Subcutaneous abdominal adipose tissue (tissue), 5 donors: ENCODE data around the gene DNAH2.

Experiments
- H3K27ac ChIP-seq: one replicate; pipeline ENCODE4 v1.7.0; 2013; ENCODE audit warnings: low read depth, mild to moderate bottlenecking, inconsistent platforms, low read length, moderate library complexity
- H3K27me3 ChIP-seq, 5 donors: one replicate each; pipeline ENCODE4 v1.7.0; 2013; ENCODE audit warnings: low read length in 5 of 5, inconsistent platforms in 1 of 5; ENCODE audit not compliant: control insufficient read depth in 5 of 5, insufficient read depth in 4 of 5
- H3K36me3 ChIP-seq, 5 donors: one replicate each; pipeline ENCODE4 v1.7.0; 2013; ENCODE audit warnings: low read length in 5 of 5; ENCODE audit not compliant: control insufficient read depth in 5 of 5, insufficient read depth in 5 of 5
- H3K4me1 ChIP-seq, 5 donors: one replicate each; pipeline ENCODE4 v1.7.0; 2013; ENCODE audit warnings: low read length in 5 of 5, mild to moderate bottlenecking in 3 of 5, moderate library complexity in 1 of 5; ENCODE audit not compliant: control insufficient read depth in 5 of 5, insufficient read depth in 5 of 5
- H3K4me3 ChIP-seq, 5 donors: one replicate each; pipeline ENCODE4 v1.7.0; 2013; ENCODE audit warnings: low read length in 5 of 5, low read depth in 1 of 5
- H3K9ac ChIP-seq, 5 donors: one replicate each; pipeline ENCODE4 v1.7.0; 2013; ENCODE audit warnings: low read length in 5 of 5, mild to moderate bottlenecking in 4 of 5, moderate library complexity in 3 of 5
- H3K9me3 ChIP-seq, 5 donors: one replicate each; pipeline ENCODE4 v1.7.0; 2013; ENCODE audit warnings: low read length in 5 of 5; ENCODE audit not compliant: control insufficient read depth in 5 of 5
- donor health status: healthy.
- donor health status: healthy.
- donor health status: healthy.
- donor health status: healthy.
- donor health status: healthy.

The DNAH2 gene

DNA sequence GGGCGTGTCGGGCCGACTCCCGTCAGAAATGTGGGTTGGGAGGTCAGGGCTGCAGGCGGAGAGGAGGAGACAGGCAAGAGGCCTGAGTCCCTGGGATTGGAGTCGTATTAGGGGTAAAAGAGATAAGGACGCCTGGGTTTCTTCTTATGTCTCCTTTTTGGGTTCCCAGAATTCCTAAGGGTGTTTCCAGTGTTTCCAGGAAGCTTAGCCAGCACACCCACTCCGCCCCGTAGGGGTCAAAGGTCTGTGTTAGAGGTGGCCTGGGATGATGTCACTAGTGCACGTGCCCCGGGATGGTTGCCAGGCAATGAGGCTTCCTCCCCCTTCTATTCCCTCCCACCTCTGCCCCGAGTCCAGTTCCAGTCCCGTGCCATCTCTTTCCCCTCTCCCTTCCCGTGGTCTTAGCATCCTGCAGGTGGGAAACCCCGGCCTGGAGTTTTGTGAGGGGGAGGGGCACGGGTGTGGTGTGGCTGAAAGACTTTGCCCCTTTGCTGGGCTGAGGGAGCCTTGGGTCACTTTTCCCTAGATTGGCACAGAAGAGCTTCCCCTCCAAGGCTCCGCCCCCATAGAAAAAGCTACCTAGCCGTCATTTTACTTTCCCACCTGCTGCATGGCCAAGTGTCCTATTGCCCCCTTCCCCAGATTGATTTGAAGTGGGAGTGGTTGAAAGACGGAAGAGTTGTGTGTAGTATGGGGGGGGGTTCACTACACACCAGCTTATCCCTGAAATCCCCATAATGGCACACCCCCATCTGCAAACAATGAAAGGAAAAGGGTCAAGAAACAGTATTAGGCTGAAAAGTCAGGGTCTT lies 119.3 kb downstream of the DNAH2 start:
- Histone ChIP-seq H3K4me1 (peaks cover 17 to 67% (median 54%) of the 10 kb centered on the region in 5 donors), H3K4me3 (peak overlapping the region; percentile 69 to 89 (median 87)), H3K36me3 (peaks cover 0 to 9% (median 0%) of the 10 kb centered on the region in 5 donors), H3K9me3 (no peaks in the 10 kb centered on the region), H3K27me3 (no peaks in the 10 kb centered on the region), H3K9ac (peak overlapping the region; percentile 79 to 97 (median 91)), H3K27ac (peak overlapping the region; percentile 100)

GRCh38 chr17:7837408-7838088 lies 120.0 kb downstream of the DNAH2 start:
- Histone ChIP-seq H3K27me3 (no peaks in the 10 kb centered on the region), H3K4me3 (peak overlapping the region; percentile 69 to 89 (median 87)), H3K9ac (peak overlapping the region; percentile 38 to 97 (median 87)), H3K36me3 (peaks cover 0 to 9% (median 0%) of the 10 kb centered on the region in 5 donors), H3K9me3 (no peaks in the 10 kb centered on the region), H3K27ac (peak overlapping the region; percentile 100), H3K4me1 (peaks cover 17 to 70% (median 54%) of the 10 kb centered on the region in 5 donors)

DNA sequence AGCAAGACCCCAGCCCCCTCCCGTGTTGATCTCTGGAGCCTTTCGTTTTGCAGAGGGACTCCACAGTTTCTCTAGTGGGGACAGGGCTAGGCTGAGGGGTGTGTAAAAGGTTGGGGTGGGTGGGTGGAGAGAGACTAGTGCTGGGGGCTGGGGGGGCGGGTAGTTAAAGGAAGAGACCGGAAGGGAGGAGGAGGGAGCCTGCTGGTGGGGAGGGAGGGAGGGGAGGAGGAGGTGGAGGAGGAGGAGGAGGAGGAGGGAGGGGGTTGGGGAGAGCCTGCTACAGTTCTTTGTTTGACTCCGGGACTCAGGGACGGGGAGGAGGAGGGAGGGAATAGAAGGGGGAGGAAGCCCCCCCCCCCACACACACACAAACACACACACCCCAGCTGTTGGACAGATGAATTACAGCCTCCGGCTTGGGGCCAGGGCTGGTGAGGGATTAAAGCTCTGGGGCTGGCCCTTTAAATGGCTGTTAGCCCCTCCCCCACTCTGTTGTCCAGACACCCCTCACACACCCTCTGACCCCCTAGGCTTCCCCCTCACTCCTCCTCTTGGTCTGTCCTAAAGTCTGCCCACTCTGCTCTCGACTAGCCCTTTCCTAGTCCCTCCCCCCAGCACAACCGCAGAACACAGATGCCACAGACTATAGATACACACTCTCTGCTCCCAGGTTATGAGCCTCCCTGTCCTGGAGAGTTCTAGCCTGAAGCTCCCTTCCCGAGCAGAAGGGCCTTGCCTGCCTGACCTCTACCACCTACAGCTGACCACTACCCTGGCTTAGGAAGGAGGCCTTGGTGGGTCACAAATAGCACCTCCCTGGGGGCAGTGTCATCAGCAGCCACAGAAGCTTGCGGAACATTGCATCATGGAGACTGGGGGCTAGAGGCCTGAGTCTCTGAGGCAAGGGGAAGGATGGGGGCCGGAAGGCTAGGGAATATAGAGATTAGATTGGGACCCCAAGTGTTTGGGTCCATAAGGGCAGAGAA lies 120.8 kb downstream of the DNAH2 start:
- Histone ChIP-seq H3K27ac (peak overlapping the region; percentile 100), H3K4me3 (peak overlapping the region in 4 of 5 donors; percentile 69 to 89 (median 82)), H3K36me3 (peaks cover 0 to 11% (median 0%) of the 10 kb centered on the region in 5 donors), H3K9me3 (no peaks in the 10 kb centered on the region), H3K27me3 (peaks cover 0 to 6% (median 0%) of the 10 kb centered on the region in 5 donors), H3K9ac (peak overlapping the region in 4 of 5 donors; percentile 2 to 97 (median 37)), H3K4me1 (peaks cover 19 to 69% (median 49%) of the 10 kb centered on the region in 5 donors)

DNA sequence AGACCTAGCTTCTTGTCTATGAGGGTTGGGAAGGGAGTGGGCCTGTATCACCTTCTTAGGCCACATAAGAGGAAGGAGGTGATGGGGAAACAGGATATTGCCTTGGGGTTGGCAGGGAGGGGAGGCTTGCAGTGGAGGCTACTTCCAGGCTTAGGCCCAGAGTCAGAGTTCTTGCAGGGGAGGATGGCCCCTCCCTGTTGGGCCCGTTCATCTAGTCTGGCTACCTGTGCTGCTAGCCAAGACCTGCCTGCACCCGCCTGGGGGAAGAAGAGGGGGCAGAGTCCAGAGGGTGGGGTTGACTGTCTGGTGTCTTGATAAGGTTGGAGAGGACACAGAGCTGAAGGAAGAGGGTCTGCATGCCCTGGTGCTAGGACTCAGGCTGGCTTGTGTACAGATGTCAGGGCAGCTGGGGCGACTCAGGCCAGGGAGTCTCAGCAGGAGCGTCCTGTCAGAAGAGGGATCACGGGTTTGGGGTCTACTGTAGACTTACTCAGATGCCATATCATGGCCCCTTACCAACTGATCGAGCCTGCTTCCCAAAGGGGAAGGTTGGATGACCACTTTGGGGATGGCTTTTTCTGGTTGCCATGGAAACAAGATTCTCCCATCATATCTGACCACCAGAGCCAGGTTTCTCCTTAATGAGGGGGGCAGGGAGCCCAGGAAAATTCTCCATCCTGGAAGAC lies 121.8 kb downstream of the DNAH2 start:
- peak overlapping the region in 2 of 5 donors; percentile 2 to 71 for H3K9ac ChIP-seq

GRCh38 chr17:7839876-7840261 lies 122.3 kb downstream of the DNAH2 start:
- peak overlapping the region; percentile 100 for H3K27ac ChIP-seq
- peaks cover 21 to 74% (median 51%) of the 10 kb centered on the region in 5 donors for H3K4me1 ChIP-seq
- no peak overlapping the region for H3K4me3 ChIP-seq
- H3K9me3 ChIP-seq, result no peaks in the 10 kb centered on the region
- peaks cover 0 to 11% (median 0%) of the 10 kb centered on the region in 5 donors for H3K36me3 ChIP-seq
- peak overlapping the region in 1 of 5 donors; percentile 65 for H3K9ac ChIP-seq
- peaks cover 0 to 6% (median 0%) of the 10 kb centered on the region in 5 donors for H3K27me3 ChIP-seq

More for the DNA sequence above, 121.8 kb downstream of the DNAH2 start:
- H3K27me3 ChIP-seq, result peaks cover 0 to 6% (median 0%) of the 10 kb centered on the region in 5 donors
- peaks cover 19 to 73% (median 47%) of the 10 kb centered on the region in 5 donors for H3K4me1 ChIP-seq
- peak overlapping the region; percentile 100 for H3K27ac ChIP-seq
- H3K4me3 ChIP-seq, result peak overlapping the region in 1 of 5 donors; percentile 48
- peaks cover 0 to 11% (median 0%) of the 10 kb centered on the region in 5 donors for H3K36me3 ChIP-seq
- no peaks in the 10 kb centered on the region for H3K9me3 ChIP-seq

DNA sequence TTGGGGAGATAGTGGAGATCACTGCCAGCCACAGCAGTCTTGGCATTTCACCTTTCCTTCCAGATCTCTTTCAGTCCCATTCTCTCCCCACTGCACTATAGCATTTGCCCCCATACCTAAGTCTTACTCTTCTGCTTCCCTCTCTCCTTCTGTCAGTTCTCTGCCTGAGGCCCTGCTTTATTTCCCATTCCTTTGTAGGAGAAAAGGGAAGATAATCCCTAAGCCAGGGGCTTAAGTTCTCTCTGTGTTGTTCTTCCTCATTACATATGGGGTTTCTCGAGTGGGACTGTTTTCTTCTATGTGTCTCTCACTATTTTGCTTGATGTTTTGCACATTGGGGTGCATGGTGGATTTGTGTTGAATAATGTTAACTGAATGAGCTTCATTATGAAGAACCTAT lies 122.9 kb downstream of the DNAH2 start:
- peaks cover 0 to 6% (median 0%) of the 10 kb centered on the region in 5 donors for H3K27me3 ChIP-seq
- peak overlapping the region in 1 of 5 donors; percentile 91 for H3K4me3 ChIP-seq
- peak overlapping the region in 3 of 5 donors; percentile 24 to 74 (median 65) for H3K9ac ChIP-seq
- H3K9me3 ChIP-seq, result no peaks in the 10 kb centered on the region
- H3K36me3 ChIP-seq, result peaks cover 0 to 14% (median 2%) of the 10 kb centered on the region in 5 donors
- peaks cover 20 to 79% (median 57%) of the 10 kb centered on the region in 5 donors for H3K4me1 ChIP-seq
- H3K27ac ChIP-seq, result peak overlapping the region; percentile 100

GRCh38 chr17:7840875-7841274 lies 123.3 kb downstream of the DNAH2 start:
- Histone ChIP-seq H3K9ac (peak overlapping the region; percentile 65 to 83 (median 74)), H3K27ac (peak overlapping the region; percentile 100), H3K9me3 (no peaks in the 10 kb centered on the region), H3K4me1 (peaks cover 19 to 80% (median 60%) of the 10 kb centered on the region in 5 donors), H3K27me3 (peaks cover 0 to 6% (median 0%) of the 10 kb centered on the region in 5 donors), H3K4me3 (peak overlapping the region; percentile 56 to 94 (median 82)), H3K36me3 (peaks cover 0 to 17% (median 5%) of the 10 kb centered on the region in 5 donors)

DNA sequence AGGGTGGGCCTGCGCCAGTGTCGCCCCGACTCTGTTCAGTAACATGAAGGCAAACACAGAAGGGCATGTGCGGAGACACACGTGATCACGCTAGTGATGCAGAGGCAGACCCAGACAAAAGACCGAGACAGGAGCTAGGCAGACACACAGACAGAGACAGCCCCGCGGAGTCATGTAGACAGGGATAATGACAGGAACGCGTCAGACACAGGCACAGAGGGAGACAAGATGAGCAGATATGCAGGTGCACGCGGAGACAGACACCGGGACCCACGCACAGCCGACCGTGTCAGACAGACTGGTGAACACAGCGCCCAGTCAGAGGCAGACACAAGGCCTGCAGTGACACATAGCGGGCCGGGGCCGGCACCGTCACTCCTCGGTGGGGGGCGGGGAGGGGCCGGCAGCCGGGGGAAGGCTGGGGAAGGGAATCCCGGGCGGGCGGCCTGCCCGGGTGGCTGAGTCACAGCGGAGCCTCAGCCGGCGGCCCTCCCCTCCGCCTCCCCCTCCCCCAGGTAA lies 123.9 kb downstream of the DNAH2 start:
- Histone ChIP-seq H3K4me3 (peak overlapping the region; percentile 77 to 94 (median 82)), H3K27ac (peak overlapping the region; percentile 100), H3K9ac (peak overlapping the region; percentile 81 to 100 (median 99)), H3K4me1 (peaks cover 19 to 74% (median 57%) of the 10 kb centered on the region in 5 donors), H3K9me3 (no peaks in the 10 kb centered on the region), H3K36me3 (peaks cover 0 to 22% (median 10%) of the 10 kb centered on the region in 5 donors), H3K27me3 (peaks cover 0 to 6% (median 0%) of the 10 kb centered on the region in 5 donors)
